ENCODE results near the gene RNF212. TPM values are rescaled to one million over a fixed set of nuclear protein-coding genes. Genes with fewer than 3 reads are reported as not detected.
A peak's percentile ranks its signal among the peaks of the same experiment; 100 is the strongest.

RNF212 gene
- total RNA-seq, 4 donors from 2014 or later = 4.5 to 6.6 (median 5.4) TPM; not detected in 1

- Histone ChIP-seq H3K4me1 (peaks cover 0 to 3% (median 0%) of the 10 kb centered on the region in 4 donors), H3K9me3 (no peaks in the 10 kb centered on the region), H3K27ac (peak overlapping the region in 1 of 4 donors; percentile 5), H3K27me3 (no peaks in the 10 kb centered on the region), H3K4me3 (no peak overlapping the region), H3K36me3 (no peaks in the 10 kb centered on the region)
- TF ChIP-seq POLR2A (IDR thresholded peaks at IDR 0.05) = no peak
- TF ChIP-seq, protein P1, sequence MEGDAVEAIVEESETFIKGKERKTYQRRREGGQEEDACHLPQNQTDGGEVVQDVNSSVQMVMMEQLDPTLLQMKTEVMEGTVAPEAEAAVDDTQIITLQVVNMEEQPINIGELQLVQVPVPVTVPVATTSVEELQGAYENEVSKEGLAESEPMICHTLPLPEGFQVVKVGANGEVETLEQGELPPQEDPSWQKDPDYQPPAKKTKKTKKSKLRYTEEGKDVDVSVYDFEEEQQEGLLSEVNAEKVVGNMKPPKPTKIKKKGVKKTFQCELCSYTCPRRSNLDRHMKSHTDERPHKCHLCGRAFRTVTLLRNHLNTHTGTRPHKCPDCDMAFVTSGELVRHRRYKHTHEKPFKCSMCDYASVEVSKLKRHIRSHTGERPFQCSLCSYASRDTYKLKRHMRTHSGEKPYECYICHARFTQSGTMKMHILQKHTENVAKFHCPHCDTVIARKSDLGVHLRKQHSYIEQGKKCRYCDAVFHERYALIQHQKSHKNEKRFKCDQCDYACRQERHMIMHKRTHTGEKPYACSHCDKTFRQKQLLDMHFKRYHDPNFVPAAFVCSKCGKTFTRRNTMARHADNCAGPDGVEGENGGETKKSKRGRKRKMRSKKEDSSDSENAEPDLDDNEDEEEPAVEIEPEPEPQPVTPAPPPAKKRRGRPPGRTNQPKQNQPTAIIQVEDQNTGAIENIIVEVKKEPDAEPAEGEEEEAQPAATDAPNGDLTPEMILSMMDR (IDR thresholded peaks at IDR 0.05) = peak; percentile 22 to 79 (median 66)
- peak; percentile 56 to 90 (median 66) for DNase-seq
Observed at GRCh38 chr4:1072830-1073446, 40.4 kb downstream of the RNF212 start.

DNA sequence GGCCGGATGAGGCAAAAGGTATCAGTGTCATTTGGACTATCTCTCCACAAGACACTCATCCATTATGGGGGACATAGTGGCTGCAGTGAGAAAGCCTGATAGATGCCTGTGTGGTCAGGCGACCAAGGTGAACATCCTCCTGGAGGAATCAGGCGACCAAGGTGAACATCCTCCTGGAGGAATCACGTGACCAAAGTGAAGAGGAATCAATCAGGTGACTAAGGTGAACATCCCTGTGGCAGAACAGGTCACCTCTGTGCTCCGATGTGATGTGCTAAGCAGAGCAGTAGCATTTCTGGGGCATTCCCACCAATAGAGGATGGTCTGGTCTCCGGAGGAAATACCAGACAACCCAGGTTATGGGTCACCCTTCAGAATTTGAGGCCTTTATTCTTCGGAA, 44.0 kb downstream of the RNF212 start:
- no peaks in the 10 kb centered on the region for H3K36me3 ChIP-seq
- peaks cover 0 to 3% (median 0%) of the 10 kb centered on the region in 4 donors for H3K4me1 ChIP-seq
- no peaks in the 10 kb centered on the region for H3K9me3 ChIP-seq
- no peak for TF ChIP-seq POLR2A (IDR thresholded peaks at IDR 0.05)
- TF ChIP-seq, protein P1 (IDR thresholded peaks at IDR 0.05) = no peak
- no peak for DNase-seq
- H3K27ac ChIP-seq = no peak overlapping the region
- no peaks in the 10 kb centered on the region for H3K27me3 ChIP-seq
- H3K4me3 ChIP-seq = no peak overlapping the region

- no peak for DNase-seq
- Histone ChIP-seq H3K36me3 (no peaks in the 10 kb centered on the region), H3K27me3 (no peaks in the 10 kb centered on the region), H3K4me1 (no peaks in the 10 kb centered on the region), H3K27ac (no peak overlapping the region), H3K9me3 (no peaks in the 10 kb centered on the region), H3K4me3 (no peak overlapping the region)
- TF ChIP-seq, protein P1 (IDR thresholded peaks at IDR 0.05) = no peak
- no peak for TF ChIP-seq POLR2A (IDR thresholded peaks at IDR 0.05)
Observed at GRCh38 chr4:1065732-1066131, 47.6 kb downstream of the RNF212 start.

DNA sequence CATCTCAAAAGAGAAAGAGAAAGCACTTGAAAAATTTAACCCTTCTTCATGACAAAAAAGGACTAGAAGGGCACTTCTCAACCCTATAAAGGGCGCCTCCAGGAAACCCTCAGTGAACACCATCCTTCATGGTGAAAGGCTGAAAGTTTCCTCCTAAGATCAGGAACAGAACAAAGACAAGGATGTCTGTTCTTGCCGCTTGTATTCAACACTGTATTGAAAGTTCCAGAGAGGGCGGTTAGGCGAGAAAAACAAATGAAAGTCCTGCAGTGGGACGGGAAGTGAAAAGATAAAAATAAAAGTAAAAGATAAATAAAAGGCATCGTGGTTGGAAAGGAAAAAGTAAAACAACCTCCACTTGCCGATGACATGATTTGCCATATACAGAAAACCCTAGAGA, 50.9 kb downstream of the RNF212 start:
- Histone ChIP-seq H3K27ac (no peak overlapping the region), H3K4me1 (no peaks in the 10 kb centered on the region), H3K9me3 (no peaks in the 10 kb centered on the region), H3K4me3 (no peak overlapping the region), H3K27me3 (no peaks in the 10 kb centered on the region), H3K36me3 (no peaks in the 10 kb centered on the region)
- TF ChIP-seq, protein P1 (IDR thresholded peaks at IDR 0.05) = no peak
- TF ChIP-seq POLR2A (IDR thresholded peaks at IDR 0.05) = no peak
- DNase-seq = no peak

GRCh38 chr4:1061760-1062159, 51.6 kb downstream of the RNF212 start:
- Histone ChIP-seq H3K4me3 (no peak overlapping the region), H3K27ac (no peak overlapping the region), H3K36me3 (no peaks in the 10 kb centered on the region), H3K4me1 (no peaks in the 10 kb centered on the region), H3K9me3 (no peaks in the 10 kb centered on the region), H3K27me3 (no peaks in the 10 kb centered on the region)
- peak in 1 of 3 donors; percentile 17 for DNase-seq
- TF ChIP-seq, protein P1 (IDR thresholded peaks at IDR 0.05) = no peak
- no peak for TF ChIP-seq POLR2A (IDR thresholded peaks at IDR 0.05)
